Neural progenitor cell (in vitro differentiated cells): Measurements from ENCODE around the gene ABCB6.

Experiments used
- EZH2 ChIP-seq: fragments of 200-600 bp; sonication (generic); IDR thresholded peaks from 2 replicates; pipeline ENCODE4 v1.6.1; 2017; ENCODE audit warnings: antibody characterized with exemption, mild to moderate bottlenecking, moderate library complexity
- EZH2phosphoT487 ChIP-seq: fragments of 200-600 bp; sonication (generic); IDR thresholded peaks from 2 replicates; pipeline ENCODE4 v1.6.1; 2017; ENCODE audit warnings: antibody characterized with exemption
- TF ChIP-seq, protein P1 (sequence below): fragments of 200-600 bp; sonication (generic); IDR thresholded peaks from 2 replicates; pipeline ENCODE4 v1.5.1; 2017; ENCODE audit warnings: antibody characterized with exemption, mild to moderate bottlenecking

DNA sequence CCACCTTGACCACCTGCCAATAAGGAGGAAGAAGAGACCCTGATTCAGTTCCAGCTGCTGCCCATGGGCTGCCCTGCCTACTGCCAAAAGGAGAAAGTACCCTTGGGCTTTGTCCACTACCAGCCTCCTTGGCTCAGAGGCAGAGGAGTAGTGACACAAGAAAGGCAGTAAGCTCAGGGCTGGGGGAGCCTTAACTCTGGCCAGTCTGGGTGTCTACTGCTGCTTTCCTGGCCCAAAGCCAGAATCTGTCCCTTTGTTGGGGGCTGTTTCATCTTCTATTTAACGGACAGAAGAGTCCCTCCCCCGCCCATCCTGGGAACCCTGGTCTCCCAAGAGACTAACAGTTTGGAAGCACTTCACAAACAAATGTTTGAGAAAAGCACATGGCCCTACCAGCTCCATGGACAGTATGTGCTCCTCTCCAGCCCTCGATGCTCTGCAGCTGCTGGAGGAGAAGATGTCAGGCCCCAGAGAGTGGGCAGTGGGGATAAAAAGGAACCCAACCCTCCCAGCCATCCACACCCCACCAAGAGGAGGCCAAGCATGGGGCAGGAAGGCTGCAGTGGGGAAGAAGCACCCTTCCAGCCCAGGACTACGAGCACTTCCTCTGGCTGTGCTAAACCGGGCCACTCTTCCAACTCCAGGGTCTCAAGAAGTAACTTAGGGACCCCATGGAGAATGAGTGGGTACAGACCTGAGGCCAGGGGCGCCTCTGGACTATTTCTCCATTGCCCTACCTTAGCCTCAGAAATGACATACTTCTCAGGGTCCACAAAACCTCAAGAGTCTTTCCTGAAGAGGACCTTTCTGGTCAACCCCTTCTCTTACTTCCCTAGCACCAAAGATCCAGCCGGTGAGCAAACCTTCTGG is 9.5 kb upstream of the ABCB6 start:
- TF ChIP-seq, protein P1, sequence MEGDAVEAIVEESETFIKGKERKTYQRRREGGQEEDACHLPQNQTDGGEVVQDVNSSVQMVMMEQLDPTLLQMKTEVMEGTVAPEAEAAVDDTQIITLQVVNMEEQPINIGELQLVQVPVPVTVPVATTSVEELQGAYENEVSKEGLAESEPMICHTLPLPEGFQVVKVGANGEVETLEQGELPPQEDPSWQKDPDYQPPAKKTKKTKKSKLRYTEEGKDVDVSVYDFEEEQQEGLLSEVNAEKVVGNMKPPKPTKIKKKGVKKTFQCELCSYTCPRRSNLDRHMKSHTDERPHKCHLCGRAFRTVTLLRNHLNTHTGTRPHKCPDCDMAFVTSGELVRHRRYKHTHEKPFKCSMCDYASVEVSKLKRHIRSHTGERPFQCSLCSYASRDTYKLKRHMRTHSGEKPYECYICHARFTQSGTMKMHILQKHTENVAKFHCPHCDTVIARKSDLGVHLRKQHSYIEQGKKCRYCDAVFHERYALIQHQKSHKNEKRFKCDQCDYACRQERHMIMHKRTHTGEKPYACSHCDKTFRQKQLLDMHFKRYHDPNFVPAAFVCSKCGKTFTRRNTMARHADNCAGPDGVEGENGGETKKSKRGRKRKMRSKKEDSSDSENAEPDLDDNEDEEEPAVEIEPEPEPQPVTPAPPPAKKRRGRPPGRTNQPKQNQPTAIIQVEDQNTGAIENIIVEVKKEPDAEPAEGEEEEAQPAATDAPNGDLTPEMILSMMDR = no peak
- TF ChIP-seq EZH2 = no peak
- TF ChIP-seq EZH2phosphoT487 = no peak
